Measurements from ENCODE around the gene FNDC10. TPM values are rescaled to one million over a fixed set of nuclear protein-coding genes. Genes with fewer than 3 reads are reported as not detected.

FNDC10 gene
- total RNA-seq, 1 experiment from 2014 or later: 15.6 TPM

GRCh38 chr1:1550591-1551432, 49.1 kb downstream of the FNDC10 start:
- no peaks in the 10 kb centered on the region for H3K4me1 ChIP-seq
- TF ChIP-seq, protein P1, sequence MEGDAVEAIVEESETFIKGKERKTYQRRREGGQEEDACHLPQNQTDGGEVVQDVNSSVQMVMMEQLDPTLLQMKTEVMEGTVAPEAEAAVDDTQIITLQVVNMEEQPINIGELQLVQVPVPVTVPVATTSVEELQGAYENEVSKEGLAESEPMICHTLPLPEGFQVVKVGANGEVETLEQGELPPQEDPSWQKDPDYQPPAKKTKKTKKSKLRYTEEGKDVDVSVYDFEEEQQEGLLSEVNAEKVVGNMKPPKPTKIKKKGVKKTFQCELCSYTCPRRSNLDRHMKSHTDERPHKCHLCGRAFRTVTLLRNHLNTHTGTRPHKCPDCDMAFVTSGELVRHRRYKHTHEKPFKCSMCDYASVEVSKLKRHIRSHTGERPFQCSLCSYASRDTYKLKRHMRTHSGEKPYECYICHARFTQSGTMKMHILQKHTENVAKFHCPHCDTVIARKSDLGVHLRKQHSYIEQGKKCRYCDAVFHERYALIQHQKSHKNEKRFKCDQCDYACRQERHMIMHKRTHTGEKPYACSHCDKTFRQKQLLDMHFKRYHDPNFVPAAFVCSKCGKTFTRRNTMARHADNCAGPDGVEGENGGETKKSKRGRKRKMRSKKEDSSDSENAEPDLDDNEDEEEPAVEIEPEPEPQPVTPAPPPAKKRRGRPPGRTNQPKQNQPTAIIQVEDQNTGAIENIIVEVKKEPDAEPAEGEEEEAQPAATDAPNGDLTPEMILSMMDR (IDR thresholded peaks at IDR 0.05; ENCODE audit: insufficient read depth in 1 of 2, low read depth in 1 of 2, low read length in 1 of 2, severe bottlenecking in 1 of 2, unreplicated experiment in 1 of 2): no peak
- H3K36me3 ChIP-seq (ENCODE audit: control insufficient read depth, insufficient read depth, low read length): no peaks in the 10 kb centered on the region; the same call in 1 of the 2 replicates
- Mint-ChIP-seq H3K4me1 (ENCODE audit: low read depth, unreplicated experiment) (no peaks in the 10 kb centered on the region), H3K4me3 (ENCODE audit: unreplicated experiment) (no peak overlapping the region), H3K27ac (ENCODE audit: unreplicated experiment) (no peak overlapping the region), H3K9me3 (ENCODE audit: unreplicated experiment) (no peaks in the 10 kb centered on the region), H3K36me3 (ENCODE audit: insufficient read depth, unreplicated experiment) (peaks cover 35% of the 10 kb centered on the region), H3K27me3 (ENCODE audit: insufficient read depth, unreplicated experiment) (no peaks in the 10 kb centered on the region)
- ChIA-PET POLR2A (no interaction called here), CTCF (no interaction called here)
- H3K9me3 ChIP-seq: no peaks in the 10 kb centered on the region
- no peak overlapping the region for H3K4me3 ChIP-seq (ENCODE audit: low read depth, low read length)
- no peaks in the 10 kb centered on the region for H3K27me3 ChIP-seq (replicated peaks; ENCODE audit: control insufficient read depth, insufficient read depth, low read length)
- no TSS peak for BruUV-seq (replicated peaks)
- peak in 1 of 2 experiments; percentile 37 for DNase-seq
- intact Hi-C loops (cut with micrococcal nuclease; ENCODE audit: unreplicated experiment): no loop called here

GRCh38 chr1:1550087-1550486, 49.8 kb downstream of the FNDC10 start:
- POLR2A ChIA-PET: no interaction called here

DNA sequence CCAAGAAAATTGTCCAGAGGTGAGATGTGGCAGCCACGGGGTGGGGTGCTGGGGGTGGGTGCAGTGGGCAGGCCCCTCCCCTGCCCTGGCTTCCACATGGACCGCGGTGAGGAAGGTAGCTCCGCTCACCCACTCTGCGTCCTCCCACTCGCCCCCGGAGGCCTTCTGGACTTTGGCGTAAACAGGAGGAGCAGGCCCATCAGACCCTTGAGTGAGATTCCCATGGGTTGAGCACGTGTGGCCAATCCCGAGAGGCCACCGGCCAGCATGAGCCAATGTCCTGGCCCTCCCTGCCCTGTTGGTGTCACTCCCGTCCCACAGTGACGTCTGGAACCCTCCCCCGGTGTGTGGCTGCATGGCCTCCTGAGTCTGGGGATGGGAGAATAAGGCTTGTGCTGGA, 51.3 kb downstream of the FNDC10 start:
- Mint-ChIP-seq H3K9me3 (ENCODE audit: unreplicated experiment) (no peaks in the 10 kb centered on the region), H3K4me3 (ENCODE audit: unreplicated experiment) (no peak overlapping the region), H3K27me3 (ENCODE audit: insufficient read depth, unreplicated experiment) (no peaks in the 10 kb centered on the region), H3K36me3 (ENCODE audit: insufficient read depth, unreplicated experiment) (peaks cover 29% of the 10 kb centered on the region), H3K27ac (ENCODE audit: unreplicated experiment) (no peak overlapping the region), H3K4me1 (ENCODE audit: low read depth, unreplicated experiment) (no peaks in the 10 kb centered on the region)
- intact Hi-C loops (cut with micrococcal nuclease; ENCODE audit: unreplicated experiment): no loop called here
- TF ChIP-seq, protein P1 (IDR thresholded peaks at IDR 0.05; ENCODE audit: insufficient read depth in 1 of 2, low read depth in 1 of 2, low read length in 1 of 2, severe bottlenecking in 1 of 2, unreplicated experiment in 1 of 2): no peak
- ChIA-PET POLR2A (interaction anchor here (0.7 kb wide), 1 partner anchor 327 kb away, joined by 7 read pairs; no protein-coding TSS in a partner anchor), CTCF (no interaction called here)
- no peaks in the 10 kb centered on the region for H3K9me3 ChIP-seq
- H3K4me3 ChIP-seq (ENCODE audit: low read depth, low read length): no peak overlapping the region
- H3K4me1 ChIP-seq: no peaks in the 10 kb centered on the region
- H3K36me3 ChIP-seq (ENCODE audit: control insufficient read depth, insufficient read depth, low read length): no peaks in the 10 kb centered on the region; the same call in 1 of the 2 replicates
- no peaks in the 10 kb centered on the region for H3K27me3 ChIP-seq (replicated peaks; ENCODE audit: control insufficient read depth, insufficient read depth, low read length)
- DNase-seq: no peak
- no TSS peak for BruUV-seq (replicated peaks)

More at GRCh38 chr1:1550087-1550486, 49.8 kb downstream of the FNDC10 start:
- intact Hi-C loops (cut with micrococcal nuclease; ENCODE audit: unreplicated experiment): no loop called here
- TF ChIP-seq, protein P1 (IDR thresholded peaks at IDR 0.05; ENCODE audit: insufficient read depth in 1 of 2, low read depth in 1 of 2, low read length in 1 of 2, severe bottlenecking in 1 of 2, unreplicated experiment in 1 of 2): no peak
- no peak overlapping the region for H3K27ac Mint-ChIP-seq (ENCODE audit: unreplicated experiment)
- Histone ChIP-seq H3K36me3 (ENCODE audit: control insufficient read depth, insufficient read depth, low read length) (no peaks in the 10 kb centered on the region; the same call in 1 of the 2 replicates), H3K4me3 (ENCODE audit: low read depth, low read length) (no peak overlapping the region), H3K27me3 (replicated peaks; ENCODE audit: control insufficient read depth, insufficient read depth, low read length) (no peaks in the 10 kb centered on the region), H3K4me1 (no peaks in the 10 kb centered on the region), H3K9me3 (no peaks in the 10 kb centered on the region)
- peaks cover 35% of the 10 kb centered on the region for H3K36me3 Mint-ChIP-seq (ENCODE audit: insufficient read depth, unreplicated experiment)
- CTCF ChIA-PET: no interaction called here
- BruUV-seq (replicated peaks): no TSS peak
- no peaks in the 10 kb centered on the region for H3K9me3 Mint-ChIP-seq (ENCODE audit: unreplicated experiment)
- no peaks in the 10 kb centered on the region for H3K4me1 Mint-ChIP-seq (ENCODE audit: low read depth, unreplicated experiment)
- no peaks in the 10 kb centered on the region for H3K27me3 Mint-ChIP-seq (ENCODE audit: insufficient read depth, unreplicated experiment)
- DNase-seq: no peak
- no peak overlapping the region for H3K4me3 Mint-ChIP-seq (ENCODE audit: unreplicated experiment)

Other genes with a start within 250 kb of the FNDC10 start
- gene MXRA8, start 241.6 kb downstream of the FNDC10 start, total RNA-seq (2022): 4.9 and 5.0 TPM in 2 replicates
- gene AURKAIP1, start 224.9 kb downstream of the FNDC10 start, total RNA-seq (2022): 187 and 200 TPM in 2 replicates
- gene CCNL2, start 200.8 kb downstream of the FNDC10 start, total RNA-seq (2022): 145 and 147 TPM in 2 replicates
- gene MRPL20, start 192.8 kb downstream of the FNDC10 start, total RNA-seq (2022): 109 and 110 TPM in 2 replicates
- 1.6 and 3.2 TPM in 2 replicates for gene ANKRD65, start 178.9 kb downstream of the FNDC10 start, total RNA-seq (2022)
- 73.7 and 74.7 TPM in 2 replicates for gene VWA1, start 164.4 kb downstream of the FNDC10 start, total RNA-seq (2022)
- gene ATAD3C, start 150.4 kb downstream of the FNDC10 start, total RNA-seq (2022): 0.84 and 0.95 TPM in 2 replicates
- 48.1 and 54.7 TPM in 2 replicates for gene ATAD3B, start 128.4 kb downstream of the FNDC10 start, total RNA-seq (2022)
- 58.6 and 67.3 TPM in 2 replicates for gene ATAD3A, start 88.0 kb downstream of the FNDC10 start, total RNA-seq (2022)
- gene TMEM240, start 59.5 kb downstream of the FNDC10 start, total RNA-seq (2022): 1.0 and 1.2 TPM in 2 replicates
- gene SSU72, start 25.3 kb downstream of the FNDC10 start, total RNA-seq (2022): 91.5 and 96.2 TPM in 2 replicates
- 31.9 and 32.4 TPM in 2 replicates for gene MIB2, start 15.4 kb upstream of the FNDC10 start, total RNA-seq (2022)
- 3.7 and 6.0 TPM in 2 replicates for gene MMP23B, start 32.0 kb upstream of the FNDC10 start, total RNA-seq (2022)
- 29.3 and 30.2 TPM in 2 replicates for gene CDK11B, start 58.9 kb upstream of the FNDC10 start, total RNA-seq (2022)
- gene SLC35E2B, start 92.7 kb upstream of the FNDC10 start, total RNA-seq (2022): 26.1 and 26.4 TPM in 2 replicates
- gene CDK11A, start 124.2 kb upstream of the FNDC10 start, total RNA-seq (2022): 49.6 and 53.7 TPM in 2 replicates
- 76.7 and 85.8 TPM in 2 replicates for gene NADK, start 178.3 kb upstream of the FNDC10 start, total RNA-seq (2022)

Data from Caco-2 (cell line).